GM19438 (cell line): ENCODE data around the gene TMEM183A.

Experiments used
- ATAC-seq: cut with Tn5 transposase; IDR thresholded peaks from one replicate; pipeline ENCODE4 v1.9.1; 2021; ENCODE audit warnings: low read depth; ENCODE audit not compliant: unreplicated experiment

The TMEM183A gene

GRCh38 chr1:203063287-203063686 lies 56.1 kb downstream of the TMEM183A start:
- ATAC-seq, result no peak

- no peak for ATAC-seq
Measured at GRCh38 chr1:203065191-203065590, 58.0 kb downstream of the TMEM183A start.

- no peak for ATAC-seq
Measured at GRCh38 chr1:203065986-203066385, 58.8 kb downstream of the TMEM183A start.

- no peak for ATAC-seq
Measured at GRCh38 chr1:203066965-203067364, 59.8 kb downstream of the TMEM183A start.

GRCh38 chr1:203069030-203069747 lies 62.0 kb downstream of the TMEM183A start:
- ATAC-seq, result no peak

- ATAC-seq, result no peak
Measured at GRCh38 chr1:203072002-203072602, 64.9 kb downstream of the TMEM183A start.

- ATAC-seq, result no peak
Measured at GRCh38 chr1:203072911-203073310, 65.7 kb downstream of the TMEM183A start.

- no peak for ATAC-seq
Measured at GRCh38 chr1:203073469-203073868, 66.3 kb downstream of the TMEM183A start.
